Kidney epithelial cell (primary cell): ENCODE data around the gene DNAJC5G. TPM values are rescaled to one million over a fixed set of nuclear protein-coding genes. Genes with fewer than 3 reads are reported as not detected.

Experiments used
- DNase-seq: peaks from one replicate; pipeline ENCODE4 v3.0.0-alpha.2; 2010; ENCODE audit warnings: low read depth
- H3K27me3 ChIP-seq: 2 replicates; pipeline ENCODE4 v1.6.0; 2011; ENCODE audit warnings: low read length; ENCODE audit not compliant: control insufficient read depth, insufficient read depth
- H3K36me3 ChIP-seq: 2 replicates; pipeline ENCODE4 v1.5.1; 2011; ENCODE audit warnings: low read length; ENCODE audit not compliant: control insufficient read depth, insufficient read depth
- H3K4me3 ChIP-seq: 2 replicates; pipeline ENCODE4 v1.5.1; 2011; ENCODE audit warnings: low read depth, mild to moderate bottlenecking, control low read depth, low read length
- total RNA-seq: library from RNA; depleted of rRNA; stranded (reverse); fragments of >200 nt; gene quantifications from 2 replicates; pipeline ENCODE4 v1.2.3, GENCODE V29; 2015
- TF ChIP-seq, protein P1 (sequence below): IDR thresholded peaks from 2 replicates; pipeline ENCODE4 v1.5.1; 2011; ENCODE audit warnings: mild to moderate bottlenecking, moderate library complexity, low read length, control low read depth, inconsistent platforms; ENCODE audit not compliant: insufficient read depth, poor library complexity, severe bottlenecking

Gene DNAJC5G
- total RNA-seq, 1 donor from 2014 or later: not detected

DNA sequence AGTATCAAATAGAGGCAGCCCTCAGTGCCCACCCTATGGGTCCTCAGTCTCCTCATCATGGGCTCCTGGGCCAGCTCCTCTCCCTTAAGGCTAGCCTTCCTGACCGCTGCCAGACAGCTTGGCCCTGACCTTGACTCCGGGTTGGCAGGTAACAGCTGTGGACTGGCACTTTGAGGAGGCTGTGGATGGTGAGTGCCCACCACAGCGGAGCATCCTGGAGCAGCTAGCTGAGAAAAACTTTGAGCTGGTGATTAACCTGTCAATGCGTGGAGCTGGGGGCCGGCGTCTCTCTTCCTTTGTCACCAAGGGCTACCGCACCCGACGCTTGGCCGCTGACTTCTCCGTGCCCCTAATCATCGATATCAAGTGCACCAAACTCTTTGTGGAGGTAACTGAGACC lies 39.1 kb upstream of the DNAJC5G start:
- TF ChIP-seq, protein P1, sequence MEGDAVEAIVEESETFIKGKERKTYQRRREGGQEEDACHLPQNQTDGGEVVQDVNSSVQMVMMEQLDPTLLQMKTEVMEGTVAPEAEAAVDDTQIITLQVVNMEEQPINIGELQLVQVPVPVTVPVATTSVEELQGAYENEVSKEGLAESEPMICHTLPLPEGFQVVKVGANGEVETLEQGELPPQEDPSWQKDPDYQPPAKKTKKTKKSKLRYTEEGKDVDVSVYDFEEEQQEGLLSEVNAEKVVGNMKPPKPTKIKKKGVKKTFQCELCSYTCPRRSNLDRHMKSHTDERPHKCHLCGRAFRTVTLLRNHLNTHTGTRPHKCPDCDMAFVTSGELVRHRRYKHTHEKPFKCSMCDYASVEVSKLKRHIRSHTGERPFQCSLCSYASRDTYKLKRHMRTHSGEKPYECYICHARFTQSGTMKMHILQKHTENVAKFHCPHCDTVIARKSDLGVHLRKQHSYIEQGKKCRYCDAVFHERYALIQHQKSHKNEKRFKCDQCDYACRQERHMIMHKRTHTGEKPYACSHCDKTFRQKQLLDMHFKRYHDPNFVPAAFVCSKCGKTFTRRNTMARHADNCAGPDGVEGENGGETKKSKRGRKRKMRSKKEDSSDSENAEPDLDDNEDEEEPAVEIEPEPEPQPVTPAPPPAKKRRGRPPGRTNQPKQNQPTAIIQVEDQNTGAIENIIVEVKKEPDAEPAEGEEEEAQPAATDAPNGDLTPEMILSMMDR: no peak
- H3K4me3 ChIP-seq: no peak overlapping the region
- no peak for DNase-seq
- no peaks in the 10 kb centered on the region for H3K27me3 ChIP-seq
- peaks cover 6% of the 10 kb centered on the region for H3K36me3 ChIP-seq

DNA sequence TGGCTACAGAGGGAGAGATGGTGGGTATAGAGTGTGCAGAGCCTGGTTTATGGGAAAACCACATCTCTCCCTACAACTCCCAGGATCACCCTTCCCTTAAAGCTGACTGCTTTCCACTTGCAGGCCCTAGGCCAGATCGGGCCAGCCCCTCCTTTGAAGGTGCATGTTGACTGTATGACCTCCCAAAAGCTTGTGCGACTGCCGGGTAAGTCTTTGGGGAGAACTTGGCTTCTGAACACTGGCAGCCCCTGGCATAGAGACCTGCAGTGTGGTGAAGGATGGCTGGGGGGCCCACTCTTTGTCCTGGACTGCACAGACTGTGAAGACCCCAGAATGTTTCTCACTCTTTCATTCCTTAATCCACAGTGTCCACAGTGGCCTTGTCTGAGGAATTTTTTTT lies 38.6 kb upstream of the DNAJC5G start:
- peaks cover 6% of the 10 kb centered on the region for H3K36me3 ChIP-seq
- no peaks in the 10 kb centered on the region for H3K27me3 ChIP-seq
- DNase-seq: no peak
- no peak overlapping the region for H3K4me3 ChIP-seq
- TF ChIP-seq, protein P1: no peak

DNA sequence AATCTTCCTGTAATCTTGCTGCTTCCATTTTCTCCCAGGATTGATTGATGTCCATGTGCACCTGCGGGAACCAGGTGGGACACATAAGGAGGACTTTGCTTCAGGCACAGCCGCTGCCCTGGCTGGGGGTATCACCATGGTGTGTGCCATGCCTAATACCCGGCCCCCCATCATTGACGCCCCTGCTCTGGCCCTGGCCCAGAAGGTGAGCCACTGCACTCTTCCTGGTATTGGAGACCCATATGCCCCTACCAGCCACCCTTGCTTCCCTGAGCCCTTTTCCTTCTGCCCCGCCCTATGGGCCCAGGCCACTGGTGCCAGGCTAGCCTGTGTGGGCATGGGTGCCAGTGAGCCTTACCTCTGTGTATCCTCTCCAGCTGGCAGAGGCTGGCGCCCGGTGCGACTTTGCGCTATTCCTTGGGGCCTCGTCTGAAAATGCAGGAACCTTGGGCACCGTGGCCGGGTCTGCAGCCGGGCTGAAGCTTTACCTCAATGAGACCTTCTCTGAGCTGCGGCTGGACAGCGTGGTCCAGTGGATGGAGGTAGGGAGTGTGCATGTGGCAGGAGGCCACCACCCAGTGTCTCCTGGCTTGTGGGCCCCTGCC lies 37.8 kb upstream of the DNAJC5G start:
- TF ChIP-seq, protein P1: no peak
- Histone ChIP-seq H3K36me3 (peaks cover 6% of the 10 kb centered on the region), H3K4me3 (no peak overlapping the region), H3K27me3 (no peaks in the 10 kb centered on the region)
- DNase-seq: no peak

DNA sequence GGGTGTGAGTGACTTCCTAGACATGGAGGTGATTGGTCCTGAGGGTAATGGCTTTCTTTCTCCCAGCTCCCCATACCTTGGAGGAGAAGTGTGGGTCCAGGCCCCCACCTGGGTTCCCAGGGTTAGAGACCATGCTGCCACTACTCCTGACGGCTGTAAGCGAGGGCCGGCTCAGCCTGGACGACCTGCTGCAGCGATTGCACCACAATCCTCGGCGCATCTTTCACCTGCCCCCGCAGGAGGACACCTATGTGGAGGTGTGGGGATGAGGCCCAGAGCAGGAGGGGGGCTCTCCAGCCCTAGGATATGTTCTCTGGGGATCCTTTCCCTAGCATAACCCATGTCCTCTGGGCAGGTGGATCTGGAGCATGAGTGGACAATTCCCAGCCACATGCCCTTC lies 36.3 kb upstream of the DNAJC5G start:
- Histone ChIP-seq H3K4me3 (no peak overlapping the region), H3K27me3 (no peaks in the 10 kb centered on the region), H3K36me3 (peaks cover 10% of the 10 kb centered on the region)
- no peak for DNase-seq
- TF ChIP-seq, protein P1: no peak

DNA sequence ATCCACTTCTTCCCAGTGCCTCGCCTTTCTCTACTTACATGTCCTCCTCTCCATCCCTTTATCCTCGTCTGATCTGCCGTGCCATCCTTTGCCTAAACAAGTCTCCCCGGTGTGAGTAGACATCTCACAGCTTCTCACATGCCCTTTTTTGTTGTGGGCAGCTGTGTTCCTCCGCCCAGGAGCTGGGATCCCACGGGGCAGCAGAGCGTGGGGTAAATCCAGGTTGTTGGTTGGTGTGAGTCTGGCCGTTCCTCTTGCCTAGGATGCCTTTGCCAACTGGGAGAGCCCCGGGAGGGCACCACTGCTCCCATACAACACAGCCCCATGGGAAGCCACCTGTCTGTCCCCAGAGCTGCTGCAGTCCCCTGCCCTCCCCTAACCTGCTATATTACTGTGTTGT lies 34.8 kb upstream of the DNAJC5G start:
- no peak for DNase-seq
- H3K4me3 ChIP-seq: no peak overlapping the region
- H3K36me3 ChIP-seq: peaks cover 8% of the 10 kb centered on the region
- no peaks in the 10 kb centered on the region for H3K27me3 ChIP-seq
- TF ChIP-seq, protein P1: no peak
